ENCODE results near the gene WSCD2.

Gene WSCD2

DNA sequence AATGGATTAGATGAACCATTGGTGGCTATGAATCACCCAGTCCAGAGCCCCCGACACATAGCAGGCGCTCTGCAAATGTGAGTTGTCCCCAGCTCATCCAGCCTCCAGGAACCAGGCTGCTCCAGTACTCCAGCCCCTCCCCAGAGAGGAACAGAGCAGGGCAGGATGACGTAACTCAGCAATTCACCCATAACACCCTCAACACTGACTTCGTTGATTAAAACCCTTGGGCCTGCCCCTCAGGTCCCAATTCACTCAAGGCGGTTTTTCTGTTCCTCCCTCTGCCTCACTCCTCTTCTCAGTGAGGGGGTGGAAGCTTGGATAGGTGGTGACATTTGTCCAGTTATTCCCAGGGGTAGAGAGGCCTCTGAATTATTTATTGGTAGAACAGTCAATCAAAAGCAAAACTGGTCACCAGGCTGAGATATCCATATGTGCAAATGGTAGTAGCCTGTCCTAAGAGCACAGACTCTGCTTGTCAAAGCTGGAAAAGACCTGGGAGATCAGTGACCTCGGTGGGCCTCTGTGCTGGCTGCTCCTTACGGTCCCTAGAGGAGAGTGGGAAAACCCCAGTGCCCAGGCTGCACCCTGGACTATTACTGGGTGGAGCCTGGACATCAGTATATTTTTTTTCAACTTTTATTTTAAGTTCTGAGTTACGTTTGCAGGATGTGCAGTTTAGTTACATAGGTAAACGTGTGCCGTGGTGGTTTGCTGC lies 113.1 kb downstream of the WSCD2 start:
- Histone ChIP-seq H3K4me3 (ENCODE audit: low read depth in 1 of 5, low read length in 5 of 5) (no peak overlapping the region), H3K4me1 (ENCODE audit: control insufficient read depth in 5 of 5, insufficient read depth in 5 of 5, low read length in 5 of 5) (no peaks in the 10 kb centered on the region), H3K9ac (ENCODE audit: low read length in 5 of 5) (no peak overlapping the region)

GRCh38 chr12:108247130-108247529 lies 118.0 kb downstream of the WSCD2 start:
- Histone ChIP-seq H3K4me3 (ENCODE audit: low read depth in 1 of 5, low read length in 5 of 5) (no peak overlapping the region), H3K36me3 (ENCODE audit: control insufficient read depth in 5 of 5, insufficient read depth in 5 of 5, low read length in 5 of 5) (peaks cover 0 to 3% (median 0%) of the 10 kb centered on the region in 5 donors), H3K4me1 (ENCODE audit: control insufficient read depth in 5 of 5, insufficient read depth in 5 of 5, low read length in 5 of 5) (no peaks in the 10 kb centered on the region), H3K27ac (ENCODE audit: low read depth, low read length) (no peak overlapping the region), H3K9me3 (ENCODE audit: control insufficient read depth in 5 of 5, low read length in 5 of 5) (no peaks in the 10 kb centered on the region), H3K27me3 (ENCODE audit: control insufficient read depth in 5 of 5, insufficient read depth in 4 of 5, low read length in 5 of 5) (peaks cover 0 to 16% (median 7%) of the 10 kb centered on the region in 5 donors), H3K9ac (ENCODE audit: low read length in 5 of 5) (no peak overlapping the region)

More for the DNA sequence above, 113.1 kb downstream of the WSCD2 start:
- peaks cover 2 to 4% (median 3%) of the 10 kb centered on the region in 5 donors for H3K9me3 ChIP-seq (ENCODE audit: control insufficient read depth in 5 of 5, low read length in 5 of 5)
- no peaks in the 10 kb centered on the region for H3K36me3 ChIP-seq (ENCODE audit: control insufficient read depth in 5 of 5, insufficient read depth in 5 of 5, low read length in 5 of 5)
- H3K27ac ChIP-seq (ENCODE audit: low read depth, low read length): no peak overlapping the region
- peaks cover 0 to 17% (median 6%) of the 10 kb centered on the region in 5 donors for H3K27me3 ChIP-seq (ENCODE audit: control insufficient read depth in 5 of 5, insufficient read depth in 4 of 5, low read length in 5 of 5)

- H3K4me3 ChIP-seq (ENCODE audit: low read depth in 1 of 5, low read length in 5 of 5): no peak overlapping the region
- H3K27ac ChIP-seq (ENCODE audit: low read depth, low read length): no peak overlapping the region
These were observed 118.9 kb downstream of the WSCD2 start for GRCh38 chr12:108248011-108248410.

GRCh38 chr12:108252523-108252922 lies 123.4 kb downstream of the WSCD2 start:
- no peak overlapping the region for H3K9ac ChIP-seq (ENCODE audit: low read length in 5 of 5)
- peaks cover 0 to 3% (median 0%) of the 10 kb centered on the region in 5 donors for H3K36me3 ChIP-seq (ENCODE audit: control insufficient read depth in 5 of 5, insufficient read depth in 5 of 5, low read length in 5 of 5)
- H3K4me3 ChIP-seq (ENCODE audit: low read depth in 1 of 5, low read length in 5 of 5): no peak overlapping the region
- no peak overlapping the region for H3K27ac ChIP-seq (ENCODE audit: low read depth, low read length)
- H3K9me3 ChIP-seq (ENCODE audit: control insufficient read depth in 5 of 5, low read length in 5 of 5): no peaks in the 10 kb centered on the region
- no peaks in the 10 kb centered on the region for H3K4me1 ChIP-seq (ENCODE audit: control insufficient read depth in 5 of 5, insufficient read depth in 5 of 5, low read length in 5 of 5)
- peaks cover 5 to 16% (median 10%) of the 10 kb centered on the region in 5 donors for H3K27me3 ChIP-seq (ENCODE audit: control insufficient read depth in 5 of 5, insufficient read depth in 4 of 5, low read length in 5 of 5)

More at GRCh38 chr12:108248011-108248410, 118.9 kb downstream of the WSCD2 start:
- no peaks in the 10 kb centered on the region for H3K4me1 ChIP-seq (ENCODE audit: control insufficient read depth in 5 of 5, insufficient read depth in 5 of 5, low read length in 5 of 5)
- peaks cover 0 to 3% (median 0%) of the 10 kb centered on the region in 5 donors for H3K36me3 ChIP-seq (ENCODE audit: control insufficient read depth in 5 of 5, insufficient read depth in 5 of 5, low read length in 5 of 5)
- peaks cover 0 to 16% (median 7%) of the 10 kb centered on the region in 5 donors for H3K27me3 ChIP-seq (ENCODE audit: control insufficient read depth in 5 of 5, insufficient read depth in 4 of 5, low read length in 5 of 5)
- H3K9me3 ChIP-seq (ENCODE audit: control insufficient read depth in 5 of 5, low read length in 5 of 5): no peaks in the 10 kb centered on the region
- H3K9ac ChIP-seq (ENCODE audit: low read length in 5 of 5): no peak overlapping the region

DNA sequence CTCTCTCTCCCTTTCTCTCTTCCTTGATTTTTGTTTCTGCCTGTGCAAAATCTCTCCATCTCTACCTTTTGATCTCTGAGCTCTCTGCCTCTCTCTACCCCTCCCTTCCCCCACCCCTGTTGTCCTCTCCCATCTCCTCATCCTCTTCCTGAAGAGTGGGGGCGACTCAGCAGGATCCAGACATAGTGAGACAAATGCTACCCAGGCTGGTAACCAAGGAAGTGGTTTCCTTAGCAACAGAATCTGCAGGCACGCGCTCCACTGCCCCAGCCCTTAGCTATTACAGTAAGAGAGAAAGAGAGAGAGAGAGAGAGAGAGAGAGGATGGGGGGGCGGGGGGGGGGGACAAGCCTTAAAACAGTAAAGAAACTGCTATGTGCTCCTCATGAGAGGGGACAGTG lies 124.5 kb downstream of the WSCD2 start:
- peaks cover 0 to under 1% (median 0%) of the 10 kb centered on the region in 5 donors for H3K9me3 ChIP-seq (ENCODE audit: control insufficient read depth in 5 of 5, low read length in 5 of 5)
- H3K27ac ChIP-seq (ENCODE audit: low read depth, low read length): no peak overlapping the region
- H3K9ac ChIP-seq (ENCODE audit: low read length in 5 of 5): no peak overlapping the region
- no peak overlapping the region for H3K4me3 ChIP-seq (ENCODE audit: low read depth in 1 of 5, low read length in 5 of 5)
- H3K4me1 ChIP-seq (ENCODE audit: control insufficient read depth in 5 of 5, insufficient read depth in 5 of 5, low read length in 5 of 5): no peaks in the 10 kb centered on the region
- peaks cover 0 to 3% (median 0%) of the 10 kb centered on the region in 5 donors for H3K36me3 ChIP-seq (ENCODE audit: control insufficient read depth in 5 of 5, insufficient read depth in 5 of 5, low read length in 5 of 5)
- H3K27me3 ChIP-seq (ENCODE audit: control insufficient read depth in 5 of 5, insufficient read depth in 4 of 5, low read length in 5 of 5): peaks cover 2 to 16% (median 10%) of the 10 kb centered on the region in 5 donors

DNA sequence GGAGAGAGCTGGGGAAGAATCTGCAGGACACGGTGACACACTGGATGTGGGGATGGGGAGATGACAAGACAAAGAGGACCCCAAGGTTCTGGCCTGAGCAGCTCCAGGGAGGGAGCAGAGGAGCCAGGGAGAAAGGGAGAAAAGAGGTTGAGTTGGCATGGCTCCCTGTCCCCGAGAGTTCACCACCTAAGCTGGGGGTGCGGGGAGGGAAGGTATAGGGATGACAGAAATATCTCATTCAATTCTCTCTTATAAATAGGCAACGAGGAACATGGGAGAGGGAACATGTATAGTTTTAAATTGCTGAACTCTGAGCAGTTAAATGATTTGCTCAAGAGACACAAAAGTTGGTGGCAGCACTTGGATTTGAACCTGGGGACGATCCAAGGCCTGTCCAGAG lies 124.9 kb downstream of the WSCD2 start:
- no peak overlapping the region for H3K27ac ChIP-seq (ENCODE audit: low read depth, low read length)
- peaks cover 2 to 16% (median 6%) of the 10 kb centered on the region in 5 donors for H3K27me3 ChIP-seq (ENCODE audit: control insufficient read depth in 5 of 5, insufficient read depth in 4 of 5, low read length in 5 of 5)
- H3K9me3 ChIP-seq (ENCODE audit: control insufficient read depth in 5 of 5, low read length in 5 of 5): peaks cover 0 to 6% (median under 1%) of the 10 kb centered on the region in 5 donors
- no peaks in the 10 kb centered on the region for H3K36me3 ChIP-seq (ENCODE audit: control insufficient read depth in 5 of 5, insufficient read depth in 5 of 5, low read length in 5 of 5)
- H3K9ac ChIP-seq (ENCODE audit: low read length in 5 of 5): no peak overlapping the region
- no peaks in the 10 kb centered on the region for H3K4me1 ChIP-seq (ENCODE audit: control insufficient read depth in 5 of 5, insufficient read depth in 5 of 5, low read length in 5 of 5)
- H3K4me3 ChIP-seq (ENCODE audit: low read depth in 1 of 5, low read length in 5 of 5): no peak overlapping the region

- H3K9me3 ChIP-seq (ENCODE audit: control insufficient read depth in 5 of 5, low read length in 5 of 5): peaks cover 0 to 12% (median 7%) of the 10 kb centered on the region in 5 donors
- H3K9ac ChIP-seq (ENCODE audit: low read length in 5 of 5): no peak overlapping the region
- no peak overlapping the region for H3K4me3 ChIP-seq (ENCODE audit: low read depth in 1 of 5, low read length in 5 of 5)
- no peak overlapping the region for H3K27ac ChIP-seq (ENCODE audit: low read depth, low read length)
- no peaks in the 10 kb centered on the region for H3K4me1 ChIP-seq (ENCODE audit: control insufficient read depth in 5 of 5, insufficient read depth in 5 of 5, low read length in 5 of 5)
- peaks cover 2 to 16% (median 6%) of the 10 kb centered on the region in 5 donors for H3K27me3 ChIP-seq (ENCODE audit: control insufficient read depth in 5 of 5, insufficient read depth in 4 of 5, low read length in 5 of 5)
- H3K36me3 ChIP-seq (ENCODE audit: control insufficient read depth in 5 of 5, insufficient read depth in 5 of 5, low read length in 5 of 5): no peaks in the 10 kb centered on the region
These were observed 125.6 kb downstream of the WSCD2 start for GRCh38 chr12:108254517-108255251.

GRCh38 chr12:108255252-108255602 lies 126.1 kb downstream of the WSCD2 start:
- Histone ChIP-seq H3K4me3 (ENCODE audit: low read depth in 1 of 5, low read length in 5 of 5) (no peak overlapping the region), H3K4me1 (ENCODE audit: control insufficient read depth in 5 of 5, insufficient read depth in 5 of 5, low read length in 5 of 5) (no peaks in the 10 kb centered on the region), H3K9ac (ENCODE audit: low read length in 5 of 5) (no peak overlapping the region)

GRCh38 chr12:108257004-108257403 lies 127.9 kb downstream of the WSCD2 start:
- no peak overlapping the region for H3K27ac ChIP-seq (ENCODE audit: low read depth, low read length)
- H3K9ac ChIP-seq (ENCODE audit: low read length in 5 of 5): no peak overlapping the region
- peaks cover 5 to 31% (median 27%) of the 10 kb centered on the region in 5 donors for H3K9me3 ChIP-seq (ENCODE audit: control insufficient read depth in 5 of 5, low read length in 5 of 5)
- H3K4me1 ChIP-seq (ENCODE audit: control insufficient read depth in 5 of 5, insufficient read depth in 5 of 5, low read length in 5 of 5): no peaks in the 10 kb centered on the region
- H3K27me3 ChIP-seq (ENCODE audit: control insufficient read depth in 5 of 5, insufficient read depth in 4 of 5, low read length in 5 of 5): peaks cover 0 to 10% (median 4%) of the 10 kb centered on the region in 5 donors
- H3K4me3 ChIP-seq (ENCODE audit: low read depth in 1 of 5, low read length in 5 of 5): no peak overlapping the region
- no peaks in the 10 kb centered on the region for H3K36me3 ChIP-seq (ENCODE audit: control insufficient read depth in 5 of 5, insufficient read depth in 5 of 5, low read length in 5 of 5)

More at GRCh38 chr12:108255252-108255602, 126.1 kb downstream of the WSCD2 start:
- H3K9me3 ChIP-seq (ENCODE audit: control insufficient read depth in 5 of 5, low read length in 5 of 5): peaks cover 0 to 18% (median 13%) of the 10 kb centered on the region in 5 donors
- H3K27me3 ChIP-seq (ENCODE audit: control insufficient read depth in 5 of 5, insufficient read depth in 4 of 5, low read length in 5 of 5): peaks cover 2 to 16% (median 6%) of the 10 kb centered on the region in 5 donors
- no peak overlapping the region for H3K27ac ChIP-seq (ENCODE audit: low read depth, low read length)
- H3K36me3 ChIP-seq (ENCODE audit: control insufficient read depth in 5 of 5, insufficient read depth in 5 of 5, low read length in 5 of 5): no peaks in the 10 kb centered on the region

DNA sequence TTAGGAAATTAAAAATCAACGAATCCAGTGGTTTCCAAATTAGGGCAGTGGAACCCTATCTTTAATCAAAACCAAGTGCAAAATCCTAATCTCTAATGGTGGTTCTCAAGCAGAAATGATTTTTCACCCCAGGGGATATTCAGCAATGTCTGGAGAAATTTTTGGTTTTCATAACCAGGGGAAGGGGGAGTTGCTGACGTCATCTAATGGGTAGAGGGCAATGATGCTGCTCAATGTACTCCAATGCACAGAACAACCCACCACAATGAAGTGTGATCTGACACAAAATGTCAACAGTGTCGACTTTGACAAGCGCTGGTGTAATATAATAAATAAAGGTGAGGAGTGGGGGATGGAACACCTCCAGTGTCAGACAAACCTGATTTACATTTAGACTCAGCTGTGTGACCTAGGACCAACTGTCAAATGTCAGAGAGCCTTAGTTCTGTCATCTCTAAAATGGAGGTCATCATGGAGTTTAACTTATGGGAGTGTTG lies 128.6 kb downstream of the WSCD2 start:
- Histone ChIP-seq H3K4me1 (ENCODE audit: control insufficient read depth in 5 of 5, insufficient read depth in 5 of 5, low read length in 5 of 5) (no peaks in the 10 kb centered on the region), H3K4me3 (ENCODE audit: low read depth in 1 of 5, low read length in 5 of 5) (no peak overlapping the region), H3K36me3 (ENCODE audit: control insufficient read depth in 5 of 5, insufficient read depth in 5 of 5, low read length in 5 of 5) (no peaks in the 10 kb centered on the region), H3K9ac (ENCODE audit: low read length in 5 of 5) (no peak overlapping the region), H3K9me3 (ENCODE audit: control insufficient read depth in 5 of 5, low read length in 5 of 5) (peaks cover 5 to 35% (median 28%) of the 10 kb centered on the region in 5 donors), H3K27ac (ENCODE audit: low read depth, low read length) (no peak overlapping the region), H3K27me3 (ENCODE audit: control insufficient read depth in 5 of 5, insufficient read depth in 4 of 5, low read length in 5 of 5) (peaks cover 0 to 8% (median 2%) of the 10 kb centered on the region in 5 donors)

All from subcutaneous abdominal adipose tissue (tissue), 5 donors.